Measurements from ENCODE around the gene PPP2R5D. TPM values are rescaled to one million over a fixed set of nuclear protein-coding genes. Genes with fewer than 3 reads are reported as not detected.

The PPP2R5D gene
- total RNA-seq, 1 experiment from 2014 or later, result 52.7 TPM

- H3K4me3 Mint-ChIP-seq, result peak overlapping the region; percentile 91
- no peaks in the 10 kb centered on the region for H3K9me3 Mint-ChIP-seq
- H3K27ac Mint-ChIP-seq, result peak overlapping the region; percentile 98
- ChIA-PET CTCF (interaction anchor here (1.1 to 3.7 kb wide), 10 partner anchors 11 to 164 kb away, joined by 3 to 19 read pairs (median 5); partner anchors contain the start of genes GNMT, KLHDC3 and MEA1), POLR2A (interaction anchor here (0.6 to 1.9 kb wide), 10 partner anchors 14 to 73 kb away, joined by 3 to 11 read pairs (median 3); partner anchors contain the start of genes CNPY3 and GNMT)
- H3K27me3 Mint-ChIP-seq (ENCODE audit: low read depth), result no peaks in the 10 kb centered on the region
- H3K4me1 Mint-ChIP-seq, result peaks cover 22% of the 10 kb centered on the region
- H3K36me3 Mint-ChIP-seq, result no peaks in the 10 kb centered on the region
- TF ChIP-seq ZMAT4 (CRISPR knock-in tag; IDR thresholded peaks at IDR 0.05) (no peak), SMAD4 (CRISPR knock-in tag; IDR thresholded peaks at IDR 0.05) (no peak), CTCF (IDR thresholded peaks at IDR 0.05) (no peak), ZNF416 (CRISPR knock-in tag; IDR thresholded peaks at IDR 0.05) (no peak), NR1H2 (CRISPR knock-in tag; IDR thresholded peaks at IDR 0.05) (no peak), EMX1 (CRISPR knock-in tag; IDR thresholded peaks at IDR 0.05) (no peak), ZNF263 (CRISPR knock-in tag; IDR thresholded peaks at IDR 0.05; ENCODE audit: low read depth) (no peak), OVOL2 (CRISPR knock-in tag; IDR thresholded peaks at IDR 0.05; ENCODE audit: borderline replicate concordance) (no peak), ATF1 (CRISPR knock-in tag; IDR thresholded peaks at IDR 0.05) (no peak), NFE2L1 (CRISPR knock-in tag; IDR thresholded peaks at IDR 0.05) (no peak), ZNF121 (CRISPR knock-in tag; IDR thresholded peaks at IDR 0.05) (no peak), ZNF425 (CRISPR knock-in tag; conservative IDR thresholded peaks at IDR 0.05) (no peak), SMAD3 (CRISPR knock-in tag; IDR thresholded peaks at IDR 0.05; ENCODE audit: borderline replicate concordance) (no peak), TP53 (CRISPR knock-in tag; IDR thresholded peaks at IDR 0.05) (no peak), KAT7 (CRISPR knock-in tag; IDR thresholded peaks at IDR 0.05; ENCODE audit: borderline replicate concordance) (no peak)
- 0 out of 2 replicates have a peak, but pooled peaks have one; percentile 0 for ATAC-seq
- no peak for DNase-seq (ENCODE audit: low spot score)
These were observed 4.7 kb upstream of the PPP2R5D start for GRCh38 chr6:42979523-42980177.

GRCh38 chr6:42981836-42982235 is 2.5 kb upstream of the PPP2R5D start:
- POLR2A ChIA-PET, result no interaction called here
- Mint-ChIP-seq H3K9me3 (no peaks in the 10 kb centered on the region), H3K4me3 (no peak overlapping the region), H3K27ac (peak overlapping the region; percentile 5; the same call in 1 of the 2 replicates), H3K27me3 (ENCODE audit: low read depth) (no peaks in the 10 kb centered on the region), H3K36me3 (no peaks in the 10 kb centered on the region), H3K4me1 (peaks cover 30% of the 10 kb centered on the region)
- CTCF ChIA-PET, result no interaction called here
- DNase-seq (ENCODE audit: low spot score), result no peak
- no peak for ATAC-seq
- TF ChIP-seq NR3C1 (CRISPR knock-in tag; conservative IDR thresholded peaks at IDR 0.05; ENCODE audit: low read depth) (no peak), SMAD4 (CRISPR knock-in tag; IDR thresholded peaks at IDR 0.05) (no peak), ZNF219 (CRISPR knock-in tag; IDR thresholded peaks at IDR 0.05; ENCODE audit: borderline replicate concordance) (no peak), TEAD1 (CRISPR knock-in tag; IDR thresholded peaks at IDR 0.05) (no peak), RELA (CRISPR knock-in tag; IDR thresholded peaks at IDR 0.05; ENCODE audit: borderline replicate concordance) (no peak), E2F1 (CRISPR knock-in tag; IDR thresholded peaks at IDR 0.05) (no peak), CREB1 (CRISPR knock-in tag; IDR thresholded peaks at IDR 0.05) (no peak), ZNF425 (CRISPR knock-in tag; conservative IDR thresholded peaks at IDR 0.05) (no peak), FOXK1 (CRISPR knock-in tag; IDR thresholded peaks at IDR 0.05) (no peak), HMGXB4 (CRISPR knock-in tag; IDR thresholded peaks at IDR 0.05) (no peak), ERG (CRISPR knock-in tag; IDR thresholded peaks at IDR 0.05) (no peak), ZNF423 (CRISPR knock-in tag; IDR thresholded peaks at IDR 0.05) (no peak)

Measured in WTC11 (cell line).